ENCODE data around the gene KLHL29.

The KLHL29 gene

GRCh38 chr2:23709311-23709710, 324.3 kb downstream of the KLHL29 start:
- Histone ChIP-seq H4K8ac (ENCODE audit: low read depth, low read length) (no peak overlapping the region), H2BK12ac (ENCODE audit: low read length) (no peak overlapping the region), H3K27me3 (ENCODE audit: insufficient read depth, low read length) (no peaks in the 10 kb centered on the region), H3K79me2 (ENCODE audit: control insufficient read depth, insufficient read depth, low read length, poor library complexity) (no peaks in the 10 kb centered on the region), H3K14ac (ENCODE audit: low read length) (no peak overlapping the region), H3K18ac (ENCODE audit: low read length) (no peak overlapping the region), H2AK5ac (ENCODE audit: low read length) (no peak overlapping the region), H3K9me3 (ENCODE audit: insufficient read depth, low read depth, low read length) (no peaks in the 10 kb centered on the region), H4K12ac (ENCODE audit: low read depth, low read length) (no peak overlapping the region), H3K79me1 (ENCODE audit: low read length) (no peaks in the 10 kb centered on the region), H2AFZ (ENCODE audit: insufficient read depth, low read length, poor library complexity) (no peak overlapping the region), H4K91ac (ENCODE audit: low read depth, low read length) (no peak overlapping the region), H3K27ac (ENCODE audit: low read depth, low read length) (no peak overlapping the region), H2BK120ac (ENCODE audit: insufficient read depth, low read length, poor library complexity) (no peak overlapping the region), H3K4me2 (ENCODE audit: low read length) (no peak overlapping the region), H3K4me1 (ENCODE audit: control insufficient read depth in 1 of 2, insufficient read depth in 2 of 2, low read length in 2 of 2) (no peaks in the 10 kb centered on the region), H3K23ac (ENCODE audit: low read length) (no peak overlapping the region), H3K4me3 (ENCODE audit: low read depth, low read length) (no peak overlapping the region), H3K9ac (ENCODE audit: low read length) (no peak overlapping the region), H3K4ac (ENCODE audit: low read depth, low read length) (no peak overlapping the region), H2BK5ac (ENCODE audit: low read depth, low read length, poor library complexity) (no peak overlapping the region), H3K36me3 (ENCODE audit: control insufficient read depth in 1 of 2, insufficient read depth in 2 of 2, low read length in 2 of 2) (peaks cover 12 to 17% of the 10 kb centered on the region in 2 experiments)
- WGBS (ENCODE audit: extremely low coverage, insufficient coverage, insufficient read length), result no CpG with 5 or more reads among the region's 8 CpGs
- DNase-seq, result no peak

- Histone ChIP-seq H3K23ac (ENCODE audit: low read length) (peak overlapping the region; percentile 97), H2BK12ac (ENCODE audit: low read length) (no peak overlapping the region), H3K79me1 (ENCODE audit: low read length) (no peaks in the 10 kb centered on the region), H2AFZ (ENCODE audit: insufficient read depth, low read length, poor library complexity) (no peak overlapping the region), H3K4ac (ENCODE audit: low read depth, low read length) (no peak overlapping the region), H3K4me2 (ENCODE audit: low read length) (no peak overlapping the region), H3K27me3 (ENCODE audit: insufficient read depth, low read length) (no peaks in the 10 kb centered on the region), H2AK5ac (ENCODE audit: low read length) (no peak overlapping the region), H3K9ac (ENCODE audit: low read length) (no peak overlapping the region), H4K8ac (ENCODE audit: low read depth, low read length) (no peak overlapping the region), H2BK120ac (ENCODE audit: insufficient read depth, low read length, poor library complexity) (no peak overlapping the region), H4K91ac (ENCODE audit: low read depth, low read length) (no peak overlapping the region), H3K9me3 (ENCODE audit: insufficient read depth, low read depth, low read length) (no peaks in the 10 kb centered on the region), H3K79me2 (ENCODE audit: control insufficient read depth, insufficient read depth, low read length, poor library complexity) (no peaks in the 10 kb centered on the region), H3K14ac (ENCODE audit: low read length) (no peak overlapping the region), H3K4me1 (ENCODE audit: control insufficient read depth in 1 of 2, insufficient read depth in 2 of 2, low read length in 2 of 2) (no peaks in the 10 kb centered on the region), H2BK5ac (ENCODE audit: low read depth, low read length, poor library complexity) (no peak overlapping the region), H3K36me3 (ENCODE audit: control insufficient read depth in 1 of 2, insufficient read depth in 2 of 2, low read length in 2 of 2) (peaks cover 2% of the 10 kb centered on the region in 2 experiments), H4K12ac (ENCODE audit: low read depth, low read length) (no peak overlapping the region), H3K18ac (ENCODE audit: low read length) (no peak overlapping the region), H3K4me3 (ENCODE audit: low read depth, low read length) (no peak overlapping the region), H3K27ac (ENCODE audit: low read depth, low read length) (no peak overlapping the region)
- no CpG with 5 or more reads among the region's 7 CpGs for WGBS (ENCODE audit: extremely low coverage, insufficient coverage, insufficient read length)
- no peak for DNase-seq
Observed at GRCh38 chr2:23711979-23712755, 327.2 kb downstream of the KLHL29 start.

GRCh38 chr2:23712756-23713151, 327.8 kb downstream of the KLHL29 start:
- no peaks in the 10 kb centered on the region for H3K79me1 ChIP-seq (ENCODE audit: low read length)
- no peaks in the 10 kb centered on the region for H3K27me3 ChIP-seq (ENCODE audit: insufficient read depth, low read length)
- no peak overlapping the region for H3K4me3 ChIP-seq (ENCODE audit: low read depth, low read length)
- no peak overlapping the region for H3K4ac ChIP-seq (ENCODE audit: low read depth, low read length)
- no peak overlapping the region for H2BK12ac ChIP-seq (ENCODE audit: low read length)
- H2AFZ ChIP-seq (ENCODE audit: insufficient read depth, low read length, poor library complexity), result no peak overlapping the region
- H3K14ac ChIP-seq (ENCODE audit: low read length), result no peak overlapping the region
- H4K91ac ChIP-seq (ENCODE audit: low read depth, low read length), result no peak overlapping the region
- H3K36me3 ChIP-seq (ENCODE audit: control insufficient read depth in 1 of 2, insufficient read depth in 2 of 2, low read length in 2 of 2), result peaks cover under 1 to 2% of the 10 kb centered on the region in 2 experiments
- H3K79me2 ChIP-seq (ENCODE audit: control insufficient read depth, insufficient read depth, low read length, poor library complexity), result no peaks in the 10 kb centered on the region
- H4K8ac ChIP-seq (ENCODE audit: low read depth, low read length), result no peak overlapping the region
- no peak overlapping the region for H3K18ac ChIP-seq (ENCODE audit: low read length)
- no peak overlapping the region for H3K9ac ChIP-seq (ENCODE audit: low read length)
- no peak overlapping the region for H4K12ac ChIP-seq (ENCODE audit: low read depth, low read length)
- no peak overlapping the region for H2AK5ac ChIP-seq (ENCODE audit: low read length)
- no CpG with 5 or more reads among the region's 2 CpGs for WGBS (ENCODE audit: extremely low coverage, insufficient coverage, insufficient read length)
- no peak for DNase-seq
- no peak overlapping the region for H3K23ac ChIP-seq (ENCODE audit: low read length)
- H3K4me1 ChIP-seq (ENCODE audit: control insufficient read depth in 1 of 2, insufficient read depth in 2 of 2, low read length in 2 of 2), result no peaks in the 10 kb centered on the region
- no peaks in the 10 kb centered on the region for H3K9me3 ChIP-seq (ENCODE audit: insufficient read depth, low read depth, low read length)
- no peak overlapping the region for H3K4me2 ChIP-seq (ENCODE audit: low read length)
- H3K27ac ChIP-seq (ENCODE audit: low read depth, low read length), result no peak overlapping the region
- no peak overlapping the region for H2BK5ac ChIP-seq (ENCODE audit: low read depth, low read length, poor library complexity)
- no peak overlapping the region for H2BK120ac ChIP-seq (ENCODE audit: insufficient read depth, low read length, poor library complexity)

- Histone ChIP-seq H3K36me3 (ENCODE audit: control insufficient read depth in 1 of 2, insufficient read depth in 2 of 2, low read length in 2 of 2) (peaks cover 0 to 2% of the 10 kb centered on the region in 2 experiments), H4K8ac (ENCODE audit: low read depth, low read length) (no peak overlapping the region), H3K27me3 (ENCODE audit: insufficient read depth, low read length) (no peaks in the 10 kb centered on the region), H2BK12ac (ENCODE audit: low read length) (no peak overlapping the region), H3K18ac (ENCODE audit: low read length) (no peak overlapping the region), H4K12ac (ENCODE audit: low read depth, low read length) (no peak overlapping the region), H2AFZ (ENCODE audit: insufficient read depth, low read length, poor library complexity) (no peak overlapping the region), H3K14ac (ENCODE audit: low read length) (no peak overlapping the region), H3K9me3 (ENCODE audit: insufficient read depth, low read depth, low read length) (no peaks in the 10 kb centered on the region), H3K79me2 (ENCODE audit: control insufficient read depth, insufficient read depth, low read length, poor library complexity) (no peaks in the 10 kb centered on the region), H2BK5ac (ENCODE audit: low read depth, low read length, poor library complexity) (no peak overlapping the region), H3K27ac (ENCODE audit: low read depth, low read length) (no peak overlapping the region), H3K4me3 (ENCODE audit: low read depth, low read length) (no peak overlapping the region), H3K4ac (ENCODE audit: low read depth, low read length) (no peak overlapping the region), H3K4me2 (ENCODE audit: low read length) (no peak overlapping the region), H3K79me1 (ENCODE audit: low read length) (no peaks in the 10 kb centered on the region), H3K4me1 (ENCODE audit: control insufficient read depth in 1 of 2, insufficient read depth in 2 of 2, low read length in 2 of 2) (no peaks in the 10 kb centered on the region), H3K9ac (ENCODE audit: low read length) (no peak overlapping the region), H2BK120ac (ENCODE audit: insufficient read depth, low read length, poor library complexity) (no peak overlapping the region), H4K91ac (ENCODE audit: low read depth, low read length) (no peak overlapping the region), H2AK5ac (ENCODE audit: low read length) (no peak overlapping the region), H3K23ac (ENCODE audit: low read length) (no peak overlapping the region)
- DNase-seq, result no peak
- no CpG with 5 or more reads among the region's 5 CpGs for WGBS (ENCODE audit: extremely low coverage, insufficient coverage, insufficient read length)
Observed at GRCh38 chr2:23713351-23713750, 328.4 kb downstream of the KLHL29 start.
